Motor neuron (in vitro differentiated cells): ENCODE measurements around the gene CUEDC2. TPM values are rescaled to one million over a fixed set of nuclear protein-coding genes. Genes with fewer than 3 reads are reported as not detected.
A peak's percentile ranks its signal among the peaks of the same experiment; 100 is the strongest.

Experiments
- ATAC-seq, 8 experiments: fragments of 200-7000 bp; cut with Tn5 transposase; replicated peaks in 6 of 8; 2 replicates each; pipeline ENCODE4 v1.8.0; 2021; ENCODE audit warnings: mild to moderate bottlenecking in 8 of 8, moderate library complexity in 8 of 8
- H3K27ac ChIP-seq, 2 donors: fragments of 250-450 bp; sonication (Bioruptor Pico); 2 replicates each; pipeline ENCODE4 v1.9.0; 2021; ENCODE audit warnings: antibody characterized with exemption in 2 of 2, mild to moderate bottlenecking in 2 of 2, moderate library complexity in 1 of 2
- H3K4me1 ChIP-seq, 2 donors: fragments of 250-450 bp; sonication (Bioruptor Pico); replicated peaks in 1 of 2; 2 replicates each; pipeline ENCODE4 v1.6.1; 2021; ENCODE audit warnings: antibody characterized with exemption in 2 of 2, mild to moderate bottlenecking in 2 of 2, moderate library complexity in 1 of 2
- H3K4me3 ChIP-seq, 5 donors: fragments of 250-450 bp; sonication (Bioruptor Pico); 2 replicates each; pipeline ENCODE4 v1.9.0; 2021; ENCODE audit warnings: antibody characterized with exemption in 5 of 5, mild to moderate bottlenecking in 5 of 5, moderate library complexity in 4 of 5
- WGBS, 10 experiments: fragments of 450-650 bp; shearing (Covaris generic); methylation state at CpG; one replicate each; pipeline ENCODE4 v1.0.0; 2022; 5-methylcytosine and 5-hydroxymethylcytosine counted together
- in situ Hi-C, 9 experiments: fragments of 400-800 bp; cut with MboI; loops; one replicate each; pipeline ENCODE4 v1.15.0; 2021; ENCODE audit warnings: low sequenced_read_pairs in 9 of 9, low pct_unique_long_range_greater_than_20kb in 2 of 9; ENCODE audit not compliant: unreplicated experiment in 9 of 9
- total RNA-seq, 8 experiments: library from RNA; unstranded; fragments of 300-600 nt; gene quantifications; 2 replicates each; pipeline versions ENCODE4 v1.2.3 to v1.2.4, GENCODE V29; 2022

The CUEDC2 gene
- total RNA-seq, 8 experiments from 2014 or later = 47.3 to 99.0 (median 71.7) TPM

DNA sequence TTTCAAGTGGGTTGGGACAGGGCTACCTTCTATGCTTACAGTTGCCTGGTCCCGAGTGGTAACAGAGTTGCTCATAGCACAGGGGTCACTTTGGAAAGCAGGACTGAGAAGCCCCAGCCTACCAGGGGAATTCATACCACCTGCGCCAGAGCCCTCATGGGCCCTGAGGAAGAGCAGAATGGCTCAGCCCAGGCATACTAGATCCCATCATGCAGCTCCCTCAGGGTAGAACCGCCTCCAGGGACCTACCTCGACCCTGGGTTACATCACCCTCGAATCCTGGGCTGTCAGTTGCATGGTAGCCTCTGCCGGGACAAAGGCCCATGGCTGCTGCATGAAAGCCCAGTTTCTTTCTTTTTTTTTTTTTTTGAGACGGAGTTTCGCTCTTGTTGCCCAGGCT lies 2.9 kb downstream of the CUEDC2 start:
- no peak for ATAC-seq
- Histone ChIP-seq H3K4me3 (no peak overlapping the region), H3K27ac (no peak overlapping the region), H3K4me1 (peaks cover 11 to 14% of the 10 kb centered on the region in 2 donors)
- in situ Hi-C loops = no loop called here
- WGBS, 10 experiments = 50 to 100% (median 80%) methylated on average over 1 to 3 of the region's 8 CpGs; no CpG with 5 or more reads in 5 of the 10 experiments

DNA sequence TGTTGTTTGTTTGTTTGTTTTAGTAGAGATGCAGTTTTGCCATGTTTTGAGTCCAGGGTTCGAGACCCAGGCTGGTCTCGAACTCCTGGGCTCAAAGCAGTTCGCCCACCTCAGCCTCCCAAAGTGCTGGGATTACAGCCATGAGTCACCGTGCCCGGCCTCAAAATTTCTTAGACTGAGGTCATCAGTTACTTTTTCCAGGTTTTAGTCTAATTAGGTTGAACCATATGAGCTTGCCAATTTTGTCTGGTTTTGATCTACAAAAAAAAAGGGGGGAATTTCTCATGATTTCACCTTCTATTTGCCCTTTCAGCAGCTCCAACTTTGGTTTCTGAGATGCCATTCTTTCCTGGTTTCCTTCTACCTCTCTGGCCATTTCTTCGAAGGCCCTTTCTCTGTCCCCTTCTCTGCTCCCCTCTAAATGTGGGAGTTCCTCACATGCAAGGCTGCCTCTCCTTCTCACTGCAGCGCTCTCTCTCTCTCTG lies 5.5 kb downstream of the CUEDC2 start:
- WGBS, 10 experiments = 50 to 96% (median 89%) methylated on average over 2 to 7 of the region's 7 CpGs; no CpG with 5 or more reads in 1 of the 10 experiments
- Histone ChIP-seq H3K4me3 (no peak overlapping the region), H3K4me1 (peaks cover 18 to 19% of the 10 kb centered on the region in 2 donors), H3K27ac (no peak overlapping the region)
- in situ Hi-C loops = no loop called here
- no peak for ATAC-seq

DNA sequence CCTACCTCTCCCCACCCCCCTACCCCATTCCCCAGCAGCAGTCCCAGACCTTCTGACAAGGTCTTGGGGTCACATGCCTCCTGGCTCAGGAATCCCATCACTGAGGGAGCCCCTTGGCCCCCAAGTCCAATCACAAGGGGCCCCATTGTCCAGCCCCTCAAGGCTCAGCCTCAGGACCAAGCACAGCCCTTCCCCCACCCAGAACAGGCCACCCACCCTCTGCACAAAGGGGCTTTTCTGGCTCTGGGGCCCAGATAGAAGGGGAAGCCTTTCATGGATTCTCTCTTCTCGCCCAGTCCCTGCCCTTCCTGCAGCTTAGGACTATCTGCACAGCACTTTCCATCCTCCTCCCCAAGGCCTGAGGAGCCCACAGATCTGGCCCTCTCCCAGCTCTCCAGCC lies 6.9 kb downstream of the CUEDC2 start:
- Histone ChIP-seq H3K27ac (no peak overlapping the region), H3K4me1 (peaks cover 12 to 13% of the 10 kb centered on the region in 2 donors), H3K4me3 (no peak overlapping the region)
- ATAC-seq = no peak
- in situ Hi-C loops = no loop called here
- 67% methylated on average over 1 of the region's 1 CpG; no CpG with 5 or more reads in 9 of the 10 experiments for WGBS, 10 experiments

DNA sequence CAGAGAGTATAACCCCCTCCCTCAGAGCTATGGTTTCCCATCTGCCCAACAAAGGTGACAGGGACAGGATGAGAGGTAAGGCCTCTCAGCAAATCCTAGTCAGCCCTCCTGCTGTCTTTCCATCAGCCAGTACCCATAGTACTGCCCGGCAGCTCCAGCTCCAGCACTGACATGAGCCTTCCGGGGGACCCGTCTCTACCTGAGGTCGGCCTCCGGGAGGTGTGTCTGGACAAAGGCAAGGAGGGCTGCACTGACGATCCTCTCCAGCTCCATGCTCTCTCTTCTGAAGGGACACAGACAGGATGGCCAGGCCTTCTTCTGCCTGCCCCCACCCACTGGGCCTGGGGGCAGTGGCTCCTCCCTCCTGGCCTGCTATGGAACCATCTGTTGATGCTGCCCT lies 7.5 kb downstream of the CUEDC2 start:
- ATAC-seq = no peak
- H3K27ac ChIP-seq = no peak overlapping the region
- H3K4me1 ChIP-seq = peaks cover 12 to 13% of the 10 kb centered on the region in 2 donors
- 100% methylated on average over 1 to 2 of the region's 6 CpGs; no CpG with 5 or more reads in 8 of the 10 experiments for WGBS, 10 experiments
- in situ Hi-C loops = no loop called here
- H3K4me3 ChIP-seq = no peak overlapping the region

DNA sequence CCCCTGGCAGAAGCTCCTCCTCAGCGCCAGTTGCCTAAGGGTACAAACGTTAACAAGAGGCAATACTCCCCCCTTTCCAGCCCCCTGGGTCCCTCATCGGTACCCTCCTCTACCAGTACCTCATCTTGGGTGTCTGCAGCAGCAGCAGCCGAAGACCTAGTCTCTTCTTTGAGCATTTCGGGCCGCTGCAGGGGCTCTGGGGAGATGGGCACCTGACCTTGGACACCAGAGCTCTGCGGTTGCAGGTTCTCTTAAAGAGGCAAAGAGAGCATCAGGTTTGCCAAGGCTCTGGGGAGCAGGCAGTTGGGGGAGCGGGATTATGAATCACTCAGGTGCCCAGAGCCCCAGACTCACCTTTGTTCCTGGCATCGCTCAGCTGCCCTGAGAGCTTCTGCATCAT lies 8.2 kb downstream of the CUEDC2 start:
- in situ Hi-C loops = no loop called here
- 71 to 100% (median 80%) methylated on average over 1 to 7 of the region's 9 CpGs; no CpG with 5 or more reads in 5 of the 10 experiments for WGBS, 10 experiments

DNA sequence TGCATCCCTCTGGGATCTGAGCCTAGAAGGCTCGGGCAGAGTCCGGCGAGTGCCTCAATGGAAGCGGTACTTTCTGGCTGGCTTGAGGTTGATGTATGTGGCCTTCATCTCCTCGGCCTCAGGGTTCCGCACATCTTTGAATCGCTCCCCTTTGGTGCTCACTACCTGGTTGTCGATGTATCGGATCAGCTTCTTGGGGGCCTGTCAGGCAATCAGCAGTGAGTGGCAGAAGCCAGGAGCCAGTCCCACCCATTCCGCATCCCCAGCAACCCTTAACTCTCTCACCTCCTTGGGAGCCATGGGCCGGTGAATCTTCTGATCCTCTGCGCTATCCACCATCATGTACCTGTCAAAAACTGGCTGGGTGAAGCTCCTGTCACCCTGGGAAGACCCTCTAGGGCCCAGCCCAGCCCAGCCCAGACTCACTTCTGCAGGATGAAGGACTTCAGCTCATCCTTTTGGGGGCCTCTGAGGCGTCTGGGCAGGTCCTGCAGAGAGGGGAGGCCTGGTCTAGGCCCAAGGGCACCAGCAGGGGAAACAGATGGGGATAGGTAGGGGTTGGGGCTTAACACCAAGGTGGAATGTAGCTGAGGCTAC lies 8.9 kb downstream of the CUEDC2 start:
- ATAC-seq = no peak
- no peak overlapping the region for H3K27ac ChIP-seq
- H3K4me3 ChIP-seq = no peak overlapping the region
- 79 to 85% methylated on average over 3 to 6 of the region's 13 CpGs; no CpG with 5 or more reads in 8 of the 10 experiments for WGBS, 10 experiments
- in situ Hi-C loops = no loop called here
- peaks cover 10 to 12% of the 10 kb centered on the region in 2 donors for H3K4me1 ChIP-seq

More for the DNA sequence above, 8.2 kb downstream of the CUEDC2 start:
- Histone ChIP-seq H3K27ac (no peak overlapping the region), H3K4me1 (peaks cover 10 to 12% of the 10 kb centered on the region in 2 donors), H3K4me3 (no peak overlapping the region)
- ATAC-seq = no peak

DNA sequence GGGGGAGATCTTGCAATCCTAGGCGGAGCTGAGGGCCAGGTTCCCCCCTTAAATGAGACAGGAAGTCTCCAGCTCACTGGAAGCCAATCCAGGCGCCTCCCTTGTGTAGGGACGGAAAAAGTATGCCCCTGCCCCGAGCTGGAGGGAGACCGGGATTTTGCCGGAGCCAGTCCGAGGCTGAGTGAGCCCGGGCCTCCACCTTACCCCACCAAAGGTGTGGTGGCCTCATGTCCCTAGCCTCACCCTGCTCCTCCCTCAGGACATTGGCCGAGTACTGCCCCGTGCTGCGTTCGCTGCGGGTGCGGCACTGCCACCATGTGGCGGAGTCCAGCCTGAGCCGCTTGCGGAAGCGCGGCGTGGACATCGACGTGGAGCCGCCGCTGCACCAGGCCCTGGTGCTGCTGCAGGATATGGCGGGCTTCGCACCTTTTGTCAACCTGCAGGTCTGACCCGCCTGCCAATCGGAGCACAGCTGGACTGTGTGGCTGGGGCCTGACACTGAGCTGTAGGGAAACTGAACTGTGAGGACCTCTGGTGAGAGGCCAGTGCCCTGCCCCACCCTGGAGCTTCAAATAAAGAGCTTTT lies 9.7 kb downstream of the CUEDC2 start:
- H3K27ac ChIP-seq = peak overlapping the region in 1 of 2 donors; percentile 78
- H3K4me3 ChIP-seq = peak overlapping the region; percentile 54 to 83 (median 65)
- peak; percentile 16 to 51 (median 22) for ATAC-seq
- H3K4me1 ChIP-seq = peaks cover 14 to 18% of the 10 kb centered on the region in 2 donors
- 0 to 19% (median 12%) methylated on average over 1 to 15 of the region's 28 CpGs; no CpG with 5 or more reads in 4 of the 10 experiments for WGBS, 10 experiments
- in situ Hi-C loops = no loop called here

DNA sequence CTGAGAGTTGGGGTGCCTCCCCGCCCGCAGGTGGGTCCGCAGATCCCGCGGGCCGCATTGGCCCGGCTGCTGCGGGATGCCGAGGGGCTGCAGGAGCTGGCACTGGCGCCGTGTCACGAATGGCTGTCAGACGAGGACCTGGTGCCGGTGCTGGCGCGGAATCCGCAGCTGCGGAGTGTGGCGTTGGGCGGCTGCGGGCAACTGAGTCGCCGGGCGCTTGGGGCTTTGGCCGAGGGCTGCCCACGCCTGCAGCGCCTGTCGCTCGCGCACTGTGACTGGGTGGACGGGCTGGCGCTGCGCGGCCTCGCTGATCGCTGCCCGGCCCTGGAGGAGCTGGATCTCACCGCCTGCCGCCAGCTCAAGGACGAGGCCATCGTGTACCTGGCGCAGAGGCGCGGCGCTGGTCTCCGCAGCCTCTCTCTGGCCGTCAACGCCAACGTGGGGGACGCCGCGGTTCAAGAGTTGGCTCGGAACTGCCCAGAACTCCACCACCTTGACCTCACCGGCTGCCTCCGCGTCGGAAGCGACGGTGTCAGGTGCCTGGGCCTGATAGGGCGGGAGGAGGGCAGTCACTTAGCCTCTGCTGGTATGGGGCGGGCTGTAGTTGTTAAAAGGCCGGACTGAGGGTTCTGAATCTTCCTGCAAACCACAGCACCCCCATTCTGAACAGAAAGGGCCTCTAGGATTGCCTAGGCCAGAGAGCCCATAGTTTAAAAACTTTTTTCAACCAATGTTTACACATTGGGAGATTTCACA lies 10.4 kb downstream of the CUEDC2 start:
- ATAC-seq = peak in 2 of 8 experiments; percentile 3 to 4
- H3K4me3 ChIP-seq = peak overlapping the region; percentile 54 to 83 (median 65)
- in situ Hi-C loops = no loop called here
- peaks cover 19 to 20% of the 10 kb centered on the region in 2 donors for H3K4me1 ChIP-seq
- peak overlapping the region; percentile 94 for H3K27ac ChIP-seq
- WGBS, 10 experiments = 0 to 20% (median 0%) methylated on average over 1 to 14 of the region's 62 CpGs; no CpG with 5 or more reads in 5 of the 10 experiments

DNA sequence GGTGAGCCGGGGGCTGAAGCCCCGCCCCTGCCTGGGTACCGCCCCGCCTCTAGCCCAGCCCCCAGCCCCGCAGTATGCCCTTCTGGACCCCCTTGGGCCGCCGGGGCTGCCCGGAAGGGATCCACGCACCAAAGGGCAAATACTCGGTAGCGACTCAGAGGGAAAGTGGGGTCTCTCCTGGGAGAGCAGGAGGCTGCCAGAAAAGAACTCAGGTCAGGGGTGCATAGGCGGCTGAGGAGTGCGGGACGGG lies 10.9 kb downstream of the CUEDC2 start:
- WGBS, 10 experiments = 0 to 17% methylated on average over 1 of the region's 14 CpGs; no CpG with 5 or more reads in 8 of the 10 experiments
- Histone ChIP-seq H3K4me3 (peak overlapping the region; percentile 54 to 83 (median 65)), H3K4me1 (peaks cover 19 to 20% of the 10 kb centered on the region in 2 donors), H3K27ac (peak overlapping the region; percentile 94)
- in situ Hi-C loops = no loop called here
- no peak for ATAC-seq

DNA sequence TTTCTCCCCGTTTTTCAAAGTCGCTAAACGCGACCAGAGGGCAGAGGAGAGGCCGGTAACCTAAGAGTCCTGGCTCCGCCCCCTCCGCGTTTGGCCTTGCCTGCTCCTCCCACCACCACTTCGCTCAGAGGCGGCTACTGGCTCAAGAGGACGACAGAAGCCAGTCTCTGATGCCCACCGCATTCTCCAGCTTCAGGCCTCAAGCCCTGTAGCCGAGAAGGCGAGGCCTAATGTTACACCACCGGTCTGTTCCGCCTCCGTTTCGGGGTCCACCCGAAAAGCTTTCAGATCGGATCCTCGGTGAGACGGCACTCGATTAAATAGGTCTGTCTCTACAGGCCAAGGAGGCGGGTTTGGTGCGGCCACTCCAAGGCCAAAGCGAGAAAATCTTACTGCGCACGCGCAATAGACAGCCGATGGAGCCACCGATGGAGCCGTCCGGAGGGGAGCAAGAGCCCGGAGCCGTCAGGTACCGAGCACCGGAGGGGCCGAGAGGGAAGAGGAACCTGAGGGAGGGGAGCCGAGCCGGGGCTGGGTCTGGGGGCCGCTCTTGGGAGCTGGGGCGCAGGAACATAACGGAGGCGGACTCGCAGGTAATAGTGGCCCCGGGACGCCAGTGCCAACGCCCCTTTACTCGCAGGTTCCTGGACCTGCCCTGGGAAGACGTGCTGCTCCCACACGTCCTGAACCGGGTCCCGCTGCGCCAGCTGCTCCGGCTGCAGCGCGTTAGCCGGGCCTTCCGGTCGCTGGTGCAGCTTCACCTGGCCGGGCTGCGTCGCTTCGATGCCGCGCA lies 11.5 kb downstream of the CUEDC2 start, which contains the start of gene FBXL15:
Gene FBXL15, plus strand, starts transcription at position 123 of the 793 bp plus-strand sequence. Its CDS starts 294 bp downstream, at position 417.
- peak within 1 kb of the TSS; percentile 54 to 83 (median 65) for H3K4me3 ChIP-seq
- in situ Hi-C loops = no loop called here
- ATAC-seq = peak; percentile 54 to 85 (median 70)
- H3K4me1 ChIP-seq = peaks cover 19 to 20% of the 10 kb centered on the region in 2 donors
- WGBS, 10 experiments = 0 to 6% (median 0%) methylated on average over 3 to 15 of the region's 66 CpGs; no CpG with 5 or more reads in 3 of the 10 experiments
- peak within 1 kb of the TSS; percentile 94 for H3K27ac ChIP-seq

DNA sequence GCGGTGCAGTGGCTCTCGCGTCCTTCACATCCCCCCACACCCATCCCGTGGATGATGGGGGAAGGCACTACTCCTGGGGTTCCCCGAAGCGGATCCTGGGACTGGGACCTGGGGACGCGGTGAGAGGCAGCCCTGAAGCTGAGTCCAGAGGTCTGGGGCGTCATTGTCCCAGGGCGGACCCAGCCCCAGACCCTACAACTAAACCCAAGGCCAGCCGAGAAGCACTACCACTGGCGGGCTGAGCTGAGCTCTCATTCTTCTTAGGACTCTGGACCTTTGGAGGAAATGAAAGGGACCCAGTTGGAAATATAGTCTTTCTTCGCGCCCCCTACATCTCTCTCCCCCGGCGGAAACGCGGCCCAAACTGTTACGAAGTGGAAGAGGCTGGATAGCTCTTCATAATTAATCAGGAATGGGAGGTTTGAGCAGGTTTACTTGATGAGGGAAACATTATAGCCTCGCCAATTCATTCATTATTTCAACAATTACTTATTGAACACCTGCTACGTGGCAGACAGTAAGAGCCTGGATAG lies 12.1 kb downstream of the CUEDC2 start:
- in situ Hi-C loops = no loop called here
- Histone ChIP-seq H3K4me1 (peaks cover 18 to 19% of the 10 kb centered on the region in 2 donors), H3K27ac (peak overlapping the region; percentile 94)

More for the DNA sequence above, 12.1 kb downstream of the CUEDC2 start:
- H3K4me3 ChIP-seq = peak overlapping the region; percentile 54 to 83 (median 65)
- ATAC-seq = peak in 3 of 8 experiments; percentile 0 to 1 (median 1)
- WGBS, 10 experiments = 0 to 4% (median 0%) methylated on average over 1 to 10 of the region's 21 CpGs; no CpG with 5 or more reads in 3 of the 10 experiments
